Esophagus muscularis mucosa (tissue), 4 donors: Measurements from ENCODE around the gene BMPR1B. TPM values are rescaled to one million over a fixed set of nuclear protein-coding genes. Genes with fewer than 3 reads are reported as not detected.
A peak's percentile ranks its signal among the peaks of the same experiment; 100 is the strongest.

Experiments
- DNase-seq: peaks from one replicate; pipeline ENCODE4 v3.0.0-alpha.2; 2017; ENCODE audit errors: extremely low spot score
- H3K27ac ChIP-seq, 4 donors: fragments of 200-600 bp; sonication (generic); replicated peaks in 1 of 4; 1 replicate in 3 of 4; 2 replicates in 1 of 4; pipeline ENCODE4 v1.5.1; 2016 to 2019; ENCODE audit warnings: mild to moderate bottlenecking in 1 of 4
- H3K27me3 ChIP-seq, 4 donors: fragments of 200-600 bp; sonication (generic); one replicate each; pipeline versions ENCODE4 v1.5.1 to v1.6.0; 2016 to 2019
- H3K36me3 ChIP-seq, 4 donors: fragments of 200-600 bp; sonication (generic); one replicate each; pipeline ENCODE4 v1.5.1; 2016 to 2019
- H3K4me1 ChIP-seq, 4 donors: fragments of 200-600 bp; sonication (generic); one replicate each; pipeline ENCODE4 v1.5.1; 2016 to 2019
- H3K4me3 ChIP-seq, 4 donors: fragments of 200-600 bp; sonication (generic); 1 replicate in 2 of 4; 2 replicates in 2 of 4; pipeline ENCODE4 v1.5.1; 2016 to 2019; ENCODE audit warnings: mild to moderate bottlenecking in 4 of 4, moderate library complexity in 1 of 4
- H3K9me3 ChIP-seq, 4 donors: fragments of 200-600 bp; sonication (generic); 1 replicate in 3 of 4; 2 replicates in 1 of 4; pipeline ENCODE4 v1.5.1; 2016 to 2019
- CTCF ChIP-seq, 3 experiments: fragments of 200-600 bp in 2 of 3; fragments of 450-650 bp in 1 of 3; sonication (generic) in 2 of 3; IDR thresholded peaks; one replicate each; pipeline ENCODE4 v1.5.1; 2017 to 2019; ENCODE audit warnings: antibody characterized with exemption in 3 of 3, mild to moderate bottlenecking in 2 of 3, moderate library complexity in 1 of 3
- EP300 ChIP-seq: sonication (generic); formaldehyde crosslinking; IDR thresholded peaks from one replicate; pipeline ENCODE4 v1.6.1; 2017; ENCODE audit warnings: antibody characterized with exemption
- POLR2A ChIP-seq: fragments of 450-650 bp; IDR thresholded peaks from one replicate; pipeline ENCODE4 v1.6.1; 2017; ENCODE audit warnings: antibody characterized with exemption, moderate library complexity, mild to moderate bottlenecking, low read depth
- POLR2AphosphoS5 ChIP-seq, 2 donors: sonication (generic); formaldehyde crosslinking; IDR thresholded peaks; one replicate each; pipeline ENCODE4 v1.6.1; 2017; ENCODE audit warnings: antibody characterized with exemption in 2 of 2
- WGBS: methylation state at CpG from one replicate; pipeline ENCODE4 v1.1.5; 2018; 5-methylcytosine and 5-hydroxymethylcytosine counted together
- intact Hi-C: fragments of 100-400 bp; cut with DNase I; formaldehyde crosslinking; loops from one replicate; pipeline ENCODE4 v1.15.1; 2023
- total RNA-seq, 4 donors: library from RNA; depleted of rRNA; stranded (reverse); fragments of >200 nt; gene quantifications; one replicate each; pipeline versions ENCODE4 v1.1.0 to v1.2.1, GENCODE V29; 2016

Gene BMPR1B
- total RNA-seq, 4 donors from 2014 or later, result 11.3 to 22.0 (median 17.6) TPM

GRCh38 chr4:94892051-94892450 is 134.3 kb downstream of the BMPR1B start:
- Histone ChIP-seq H3K4me1 (peaks cover 0 to 30% (median 18%) of the 10 kb centered on the region in 4 donors), H3K27me3 (no peaks in the 10 kb centered on the region), H3K36me3 (no peaks in the 10 kb centered on the region), H3K27ac (peak overlapping the region in 1 of 4 donors; percentile 1), H3K4me3 (no peak overlapping the region), H3K9me3 (no peaks in the 10 kb centered on the region)
- no peak for DNase-seq
- 69% methylated on average over 7 of the region's 7 CpGs for WGBS
- intact Hi-C loops, result loop anchor here (10.0 kb wide), 1 partner anchor 137 kb away; the partner anchor contains the start of gene BMPR1B
- TF ChIP-seq POLR2AphosphoS5 (IDR thresholded peaks at IDR 0.05) (no peak), POLR2A (no peak), CTCF (IDR thresholded peaks at IDR 0.05) (no peak), EP300 (no peak)

- intact Hi-C loops, result loop anchor here (10.0 kb wide), 1 partner anchor 140 kb away; the partner anchor contains the start of gene BMPR1B
- no peaks in the 10 kb centered on the region for H3K36me3 ChIP-seq
- H3K27ac ChIP-seq, result peak overlapping the region in 1 of 4 donors; percentile 2
- no peak for DNase-seq
- TF ChIP-seq EP300, result no peak
- TF ChIP-seq POLR2AphosphoS5 (IDR thresholded peaks at IDR 0.05), result no peak
- TF ChIP-seq POLR2A, result no peak
- no peak for TF ChIP-seq CTCF (IDR thresholded peaks at IDR 0.05)
- WGBS, result 34% methylated on average over 2 of the region's 2 CpGs
- no peaks in the 10 kb centered on the region for H3K9me3 ChIP-seq
- H3K27me3 ChIP-seq, result no peaks in the 10 kb centered on the region
- H3K4me3 ChIP-seq, result no peak overlapping the region
- H3K4me1 ChIP-seq, result peaks cover 0 to 23% (median 15%) of the 10 kb centered on the region in 4 donors
These were observed 137.3 kb downstream of the BMPR1B start for GRCh38 chr4:94895081-94895480.

- no peaks in the 10 kb centered on the region for H3K9me3 ChIP-seq
- H3K27me3 ChIP-seq, result no peaks in the 10 kb centered on the region
- intact Hi-C loops, result loop anchor here (10.0 kb wide), 1 partner anchor 142 kb away; the partner anchor contains the start of gene BMPR1B
- no peak for TF ChIP-seq POLR2AphosphoS5 (IDR thresholded peaks at IDR 0.05)
- TF ChIP-seq EP300, result no peak
- TF ChIP-seq CTCF (IDR thresholded peaks at IDR 0.05), result no peak
- no peak for TF ChIP-seq POLR2A
- no peak overlapping the region for H3K27ac ChIP-seq
- peaks cover 0 to 30% (median 21%) of the 10 kb centered on the region in 4 donors for H3K4me1 ChIP-seq
- no peak for DNase-seq
- 70% methylated on average over 7 of the region's 7 CpGs for WGBS
- H3K36me3 ChIP-seq, result no peaks in the 10 kb centered on the region
- no peak overlapping the region for H3K4me3 ChIP-seq
These were observed 139.3 kb downstream of the BMPR1B start for GRCh38 chr4:94897023-94897422.

GRCh38 chr4:94905511-94905910 is 147.8 kb downstream of the BMPR1B start:
- Histone ChIP-seq H3K36me3 (no peaks in the 10 kb centered on the region), H3K4me3 (no peak overlapping the region), H3K4me1 (peaks cover 0 to 10% (median 5%) of the 10 kb centered on the region in 4 donors), H3K27me3 (no peaks in the 10 kb centered on the region), H3K27ac (no peak overlapping the region), H3K9me3 (no peaks in the 10 kb centered on the region)
- intact Hi-C loops, result no loop called here
- TF ChIP-seq POLR2AphosphoS5 (IDR thresholded peaks at IDR 0.05), result no peak
- TF ChIP-seq CTCF (IDR thresholded peaks at IDR 0.05), result no peak
- TF ChIP-seq EP300, result no peak
- no peak for DNase-seq
- 31% methylated on average over 3 of the region's 3 CpGs for WGBS

- H3K27me3 ChIP-seq, result no peaks in the 10 kb centered on the region
- WGBS, result 94% methylated on average over 3 of the region's 3 CpGs
- intact Hi-C loops, result no loop called here
- peaks cover 0 to 8% (median 4%) of the 10 kb centered on the region in 4 donors for H3K4me1 ChIP-seq
- H3K9me3 ChIP-seq, result no peaks in the 10 kb centered on the region
- TF ChIP-seq POLR2AphosphoS5 (IDR thresholded peaks at IDR 0.05), result no peak
- TF ChIP-seq CTCF (IDR thresholded peaks at IDR 0.05), result no peak
- TF ChIP-seq POLR2A, result no peak
- TF ChIP-seq EP300, result no peak
- no peak overlapping the region for H3K27ac ChIP-seq
- no peak overlapping the region for H3K4me3 ChIP-seq
- no peaks in the 10 kb centered on the region for H3K36me3 ChIP-seq
- no peak for DNase-seq
These were observed 151.9 kb downstream of the BMPR1B start for GRCh38 chr4:94909645-94910044.
